AG04449 (cell line): ENCODE data around the gene SEMA5A.

Experiments used
- CTCF ChIA-PET: fragments of 350-600 bp; formaldehyde crosslinking; extraction: SDS; loops from one replicate; lab custom pipeline; 2021; ENCODE audit warnings: antibody characterized with exemption; lab: Yijun Ruan, JAX
- POLR2A ChIA-PET: fragments of 400-600, 350-600 bp; formaldehyde crosslinking; extraction: SDS; loops from one replicate; lab custom pipeline; 2020; ENCODE audit warnings: antibody characterized with exemption, inconsistent platforms; lab: Yijun Ruan, JAX
- DNase-seq: peaks from one replicate; pipeline ENCODE4 v3.0.0-alpha.2; 2010; ENCODE audit warnings: low read depth, low spot score
- H3K4me3 ChIP-seq: 2 replicates; pipeline ENCODE4 v1.5.1; 2011; ENCODE audit warnings: low read depth, mild to moderate bottlenecking, control low read depth, low read length
- CTCF ChIP-seq: IDR thresholded peaks from one replicate; pipeline ENCODE4 v1.5.1; 2011; ENCODE audit warnings: mild to moderate bottlenecking, moderate library complexity, low read length, control low read depth, inconsistent platforms; ENCODE audit not compliant: insufficient read depth; ENCODE audit errors: missing control alignments

SEMA5A gene

DNA sequence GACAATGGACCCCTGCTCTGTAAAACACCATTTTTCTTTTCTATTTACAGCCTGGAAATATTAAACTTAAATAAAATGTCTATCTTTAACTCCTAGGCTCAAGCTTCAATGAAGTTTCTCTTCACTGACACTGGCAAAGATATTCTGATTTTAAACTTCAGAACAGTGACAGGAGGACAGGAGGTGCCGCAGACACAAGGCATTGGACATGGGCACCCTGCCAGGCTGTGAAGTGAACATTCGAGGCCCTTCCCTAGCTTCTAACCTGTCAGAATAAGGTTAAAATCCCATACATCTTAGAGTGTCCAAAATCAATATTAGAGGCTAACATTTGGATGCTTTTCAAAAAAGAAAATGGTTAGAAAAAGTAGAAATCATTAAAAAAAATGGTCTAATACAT, 9.2 kb downstream of the SEMA5A start:
- DNase-seq, result no peak
- TF ChIP-seq CTCF, result no peak
- ChIA-PET POLR2A (no interaction called here), CTCF (interaction anchor here (2.1 kb wide), 1 partner anchor 24 kb away, joined by 5 read pairs; no protein-coding TSS in a partner anchor)
- no peak overlapping the region for H3K4me3 ChIP-seq

DNA sequence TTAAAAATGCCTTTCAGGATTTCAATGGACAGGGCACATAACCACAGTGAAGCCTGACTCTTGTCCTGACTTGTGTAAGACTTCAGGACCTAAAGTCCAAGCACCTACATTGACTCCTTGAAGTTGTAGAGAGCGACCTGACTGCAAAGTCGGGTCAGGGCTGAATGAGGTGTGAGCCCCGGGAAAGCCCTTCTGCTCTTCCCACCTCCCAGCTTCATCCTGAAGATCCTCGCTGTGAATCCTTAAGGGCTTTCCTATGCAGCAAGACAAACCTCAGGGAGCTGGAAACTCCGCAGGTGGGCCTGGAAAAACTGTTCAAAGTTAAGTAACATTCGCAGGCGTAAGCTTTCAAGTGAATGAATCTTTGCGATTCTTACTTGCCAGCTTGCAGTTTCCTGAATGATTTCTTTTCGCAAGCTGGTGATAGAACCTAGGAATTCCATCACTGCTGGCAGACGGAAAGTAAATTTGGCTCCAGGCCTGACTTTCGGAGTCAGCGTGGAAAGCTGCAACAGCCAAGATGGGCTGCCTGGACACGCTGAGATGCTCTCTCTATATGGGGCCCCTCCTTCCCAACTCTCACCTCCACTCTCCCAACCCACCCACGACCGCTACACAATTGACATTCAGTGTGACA, 10.9 kb downstream of the SEMA5A start:
- DNase-seq, result no peak
- ChIA-PET POLR2A (no interaction called here), CTCF (interaction anchor here (0.9 to 2.2 kb wide), 3 partner anchors 9 to 10 kb away, joined by 3 to 10 read pairs (median 4); no protein-coding TSS in a partner anchor)
- no peak overlapping the region for H3K4me3 ChIP-seq
- TF ChIP-seq CTCF, result no peak

GRCh38 chr5:9533562-9534364, 12.1 kb downstream of the SEMA5A start:
- no peak for DNase-seq
- ChIA-PET POLR2A (no interaction called here), CTCF (interaction anchor here (1.1 to 2.2 kb wide), 3 partner anchors 10 to 20 kb away, joined by 3 to 10 read pairs (median 3); no protein-coding TSS in a partner anchor)
- no peak overlapping the region for H3K4me3 ChIP-seq
- TF ChIP-seq CTCF, result no peak

GRCh38 chr5:9533096-9533495, 12.8 kb downstream of the SEMA5A start:
- DNase-seq, result no peak
- CTCF ChIA-PET, result interaction anchor here (1.2 to 2.2 kb wide), 2 partner anchors 10 to 19 kb away, joined by 3 to 10 read pairs; no protein-coding TSS in a partner anchor
- POLR2A ChIA-PET, result no interaction called here
- no peak for TF ChIP-seq CTCF
- no peak overlapping the region for H3K4me3 ChIP-seq

DNA sequence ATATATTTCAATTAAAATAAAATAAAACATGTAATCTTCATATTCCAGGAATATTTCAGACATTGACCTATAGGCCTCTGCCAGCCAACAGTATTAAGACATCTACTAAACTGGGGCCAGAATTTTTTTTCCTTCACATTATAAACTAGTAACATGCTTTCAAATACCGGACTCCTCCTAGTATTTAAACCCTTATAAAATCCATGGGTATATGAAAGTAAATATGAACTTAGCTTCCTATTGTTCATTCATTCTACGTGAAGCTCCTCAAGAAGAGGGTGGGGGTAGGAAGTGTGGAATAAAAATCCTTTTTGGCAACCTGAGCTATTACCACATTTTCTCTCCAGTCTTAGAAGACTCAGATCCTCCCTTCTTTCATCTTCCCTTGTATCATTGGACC, 16.4 kb downstream of the SEMA5A start:
- CTCF ChIA-PET, result interaction anchor here (1.3 kb wide), 2 partner anchors 10 to 14 kb away, joined by 3 to 4 read pairs; no protein-coding TSS in a partner anchor
- POLR2A ChIA-PET, result no interaction called here
- TF ChIP-seq CTCF, result no peak
- no peak overlapping the region for H3K4me3 ChIP-seq
- DNase-seq, result no peak

- ChIA-PET CTCF (interaction anchor here (1.3 kb wide), 2 partner anchors 10 to 15 kb away, joined by 3 to 4 read pairs; no protein-coding TSS in a partner anchor), POLR2A (no interaction called here)
- H3K4me3 ChIP-seq, result no peak overlapping the region
- no peak for TF ChIP-seq CTCF
- no peak for DNase-seq
Measured at GRCh38 chr5:9529041-9529480, 16.8 kb downstream of the SEMA5A start.
